Activated B cell treated with CpG ODN at 0.5 μM for 24 hours (primary cell): ENCODE measurements around the gene MRGPRE. TPM values are rescaled to one million over a fixed set of nuclear protein-coding genes. Genes with fewer than 3 reads are reported as not detected.
"Not testable (repeated sequence)": the region's sequence is repeated elsewhere in the genome, so short reads cannot be mapped to it uniquely, and the experiment has no call there.

ENCODE experiments used
- ATAC-seq: fragments of 200-7000 bp; cut with Tn5 transposase; one replicate; pipeline ENCODE4 v1.10.0; 2021; ENCODE audit warnings: low read depth, mild to moderate bottlenecking, moderate library complexity
- CTCF ChIA-PET: fragments of 350-600 bp; sonication (Branson Sonifier 250); formaldehyde crosslinking; loops from one replicate; lab custom pipeline; 2021; ENCODE audit warnings: antibody characterized with exemption; lab: Charles Lee
- POLR2A ChIA-PET: fragments of 350-600 bp; sonication (Branson Sonifier 250); formaldehyde crosslinking; loops from one replicate; lab custom pipeline; 2021; ENCODE audit warnings: antibody characterized with exemption; lab: Charles Lee
- DNase-seq: peaks from one replicate; pipeline ENCODE4 v3.0.0; 2022
- H3K27ac Mint-ChIP-seq: one replicate; pipeline ENCODE4 v1.8.0; 2020; ENCODE audit warnings: mixed read lengths
- H3K27me3 Mint-ChIP-seq: one replicate; pipeline ENCODE4 v1.8.0; 2021; ENCODE audit warnings: mixed read lengths
- H3K36me3 Mint-ChIP-seq: one replicate; pipeline ENCODE4 v1.8.0; 2021; ENCODE audit warnings: low read depth, mixed read lengths
- H3K4me1 Mint-ChIP-seq: one replicate; pipeline ENCODE4 v1.8.0; 2021; ENCODE audit warnings: mixed read lengths
- H3K4me3 Mint-ChIP-seq: one replicate; pipeline ENCODE4 v1.8.0; 2020; ENCODE audit warnings: mild to moderate bottlenecking, mixed read lengths
- H3K9me3 Mint-ChIP-seq: one replicate; pipeline ENCODE4 v1.8.0; 2020; ENCODE audit warnings: mixed read lengths
- CTCF ChIP-seq: fragments of 200-600 bp; IDR thresholded peaks from one replicate; pipeline ENCODE4 v1.8.0; 2022; ENCODE audit warnings: antibody characterized with exemption, mild to moderate bottlenecking
- intact Hi-C: fragments of 100-400 bp; cut with micrococcal nuclease; formaldehyde crosslinking; loops from one replicate; pipeline ENCODE4 v1.15.1; 2024
- total RNA-seq: library from RNA; stranded (reverse); gene quantifications from 2 replicates; pipeline ENCODE4 v1.2.3, GENCODE V29; 2022

The MRGPRE gene
- not detected in 2 replicates for total RNA-seq

DNA sequence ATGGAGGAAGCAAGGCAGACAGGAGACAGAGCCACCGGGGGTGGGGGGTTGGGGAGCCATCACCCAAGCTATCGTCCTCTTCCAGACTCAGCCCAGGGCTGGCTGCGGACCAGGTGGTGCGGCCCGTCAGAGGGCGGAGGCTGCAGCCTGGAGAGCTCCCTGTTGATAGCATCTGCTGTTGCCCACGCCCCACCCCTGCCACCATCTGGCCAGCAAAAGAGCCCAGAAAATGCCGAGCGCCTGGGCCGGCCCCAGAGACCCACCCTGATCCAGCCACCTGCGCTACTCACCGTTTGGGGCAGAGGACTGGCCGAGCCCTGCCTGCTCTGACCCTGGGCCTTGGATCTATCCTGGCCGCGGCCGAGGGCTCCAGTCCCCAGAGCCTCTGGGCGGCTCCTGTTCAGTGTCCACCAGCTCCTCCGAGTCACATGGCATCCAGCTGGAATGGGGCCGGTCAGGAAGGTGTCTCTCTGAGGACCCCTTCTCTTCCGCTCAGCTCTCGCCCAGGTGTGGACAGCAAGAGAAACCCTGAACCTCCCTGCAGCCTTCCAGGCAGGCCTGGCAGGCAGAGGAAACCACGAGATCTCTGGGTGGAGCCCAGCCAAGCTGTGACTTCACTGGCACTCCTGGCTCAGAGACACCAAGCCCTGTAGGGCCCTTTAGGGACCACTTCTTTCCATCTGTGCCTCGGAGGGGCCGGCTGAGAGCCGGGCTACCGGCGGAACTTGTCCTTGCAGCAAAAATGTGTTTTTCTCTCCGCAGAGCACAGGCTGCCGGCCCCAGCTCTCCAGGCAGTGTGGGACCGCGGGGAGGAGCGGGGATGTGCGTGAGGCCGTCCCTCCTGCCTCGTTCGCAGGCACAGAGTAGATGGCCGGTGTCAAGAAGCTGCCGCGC lies at the start of gene MRGPRE:
TSS of gene MRGPRE (minus strand) at position 567 of the 894 bp plus-strand sequence. CDS start 3,618 bp downstream, outside the sequence.
- intact Hi-C loops = no loop called here
- DNase-seq (no peak), ATAC-seq (no peak)
- no peak within 1 kb of the TSS for H3K4me3 Mint-ChIP-seq
- ChIA-PET CTCF (no interaction called here), POLR2A (no interaction called here)
- H3K36me3 Mint-ChIP-seq = no peaks in the 10 kb centered on the region
- H3K4me1 Mint-ChIP-seq = no peaks in the 10 kb centered on the region
- TF ChIP-seq CTCF = no peak
- peaks cover 3% of the 10 kb centered on the region for H3K27me3 Mint-ChIP-seq
- no peaks in the 10 kb centered on the region for H3K9me3 Mint-ChIP-seq
- no peak within 1 kb of the TSS for H3K27ac Mint-ChIP-seq

DNA sequence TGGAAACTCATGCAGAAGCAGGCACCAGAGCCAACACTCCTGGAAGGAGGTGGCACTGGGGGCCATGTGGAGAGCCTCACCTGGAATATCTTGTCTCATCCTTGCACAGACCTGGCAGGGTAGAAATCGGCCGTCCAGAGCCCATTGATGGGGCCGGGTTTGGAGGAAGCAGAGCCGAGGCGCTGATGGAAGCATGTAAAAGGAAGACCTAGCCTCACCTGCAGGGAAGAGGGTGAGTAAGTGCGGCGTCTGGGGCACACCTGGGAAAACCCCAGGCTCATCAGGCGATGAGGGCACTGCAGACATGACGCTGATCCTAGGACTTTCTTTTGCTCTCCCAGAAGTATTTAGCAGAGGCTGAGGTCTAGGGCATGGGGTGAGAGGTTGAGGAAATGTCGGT lies 48.9 kb upstream of the MRGPRE start:
- POLR2A ChIA-PET, intact Hi-C loops: not testable (repeated sequence)

DNA sequence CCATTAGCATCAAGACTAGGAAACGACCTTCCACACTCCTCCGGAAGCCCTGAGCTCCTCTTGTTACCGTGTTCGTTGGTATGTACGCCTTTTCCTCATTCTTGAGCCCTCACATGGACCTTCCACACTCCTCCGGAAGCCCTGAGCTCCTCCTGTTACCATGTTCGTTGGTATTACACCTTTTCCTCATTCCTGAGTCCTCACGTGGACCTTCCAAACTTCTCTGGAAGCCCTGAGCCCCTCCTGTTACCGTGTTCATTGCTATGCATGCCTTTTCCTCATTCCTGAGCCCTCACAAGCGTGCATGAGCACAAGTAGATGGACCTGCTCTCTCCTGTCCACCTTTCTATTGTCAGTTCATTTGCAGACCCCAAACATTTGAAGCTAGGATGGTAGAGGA lies 48.4 kb upstream of the MRGPRE start:
- CTCF ChIA-PET, ATAC-seq, POLR2A ChIA-PET, H3K36me3 Mint-ChIP-seq, H3K27ac Mint-ChIP-seq, intact Hi-C loops, DNase-seq, H3K4me1 Mint-ChIP-seq, H3K9me3 Mint-ChIP-seq, H3K27me3 Mint-ChIP-seq, H3K4me3 Mint-ChIP-seq: not testable (repeated sequence)

More for the DNA sequence above, 48.9 kb upstream of the MRGPRE start:
- H3K4me1 Mint-ChIP-seq, H3K27me3 Mint-ChIP-seq, H3K27ac Mint-ChIP-seq, H3K9me3 Mint-ChIP-seq, H3K36me3 Mint-ChIP-seq, H3K4me3 Mint-ChIP-seq, ATAC-seq, CTCF ChIA-PET, DNase-seq: not testable (repeated sequence)

GRCh38 chr11:3278922-3279321 lies 46.7 kb upstream of the MRGPRE start:
- H3K9me3 Mint-ChIP-seq, H3K4me1 Mint-ChIP-seq, DNase-seq, POLR2A ChIA-PET, H3K4me3 Mint-ChIP-seq, H3K36me3 Mint-ChIP-seq, H3K27ac Mint-ChIP-seq, H3K27me3 Mint-ChIP-seq, intact Hi-C loops, CTCF ChIA-PET: not testable (repeated sequence)
- ATAC-seq = peak; percentile 47

DNA sequence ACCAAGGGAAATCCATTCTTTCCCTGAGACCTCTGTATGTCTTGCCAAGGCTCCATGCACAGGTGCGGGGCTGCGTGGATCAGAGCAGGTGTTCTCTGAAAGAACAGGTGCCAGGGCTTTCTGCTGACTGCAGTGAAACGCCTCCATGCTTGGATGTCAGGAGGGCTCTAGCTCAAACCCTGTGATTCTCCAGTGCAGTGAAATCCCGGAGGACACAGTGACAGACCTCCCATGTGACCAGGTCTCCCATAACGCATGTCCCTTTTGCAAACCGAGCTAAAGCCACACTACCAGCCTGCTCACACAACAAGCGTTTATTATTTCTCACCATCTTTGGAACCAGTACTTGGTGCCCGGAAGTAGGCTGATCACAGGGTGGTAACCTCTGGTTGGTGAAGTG lies 41.4 kb upstream of the MRGPRE start:
- CTCF ChIA-PET, ATAC-seq, H3K4me1 Mint-ChIP-seq, H3K36me3 Mint-ChIP-seq, H3K27ac Mint-ChIP-seq, H3K27me3 Mint-ChIP-seq, DNase-seq, intact Hi-C loops, POLR2A ChIA-PET, H3K9me3 Mint-ChIP-seq, H3K4me3 Mint-ChIP-seq: not testable (repeated sequence)

DNA sequence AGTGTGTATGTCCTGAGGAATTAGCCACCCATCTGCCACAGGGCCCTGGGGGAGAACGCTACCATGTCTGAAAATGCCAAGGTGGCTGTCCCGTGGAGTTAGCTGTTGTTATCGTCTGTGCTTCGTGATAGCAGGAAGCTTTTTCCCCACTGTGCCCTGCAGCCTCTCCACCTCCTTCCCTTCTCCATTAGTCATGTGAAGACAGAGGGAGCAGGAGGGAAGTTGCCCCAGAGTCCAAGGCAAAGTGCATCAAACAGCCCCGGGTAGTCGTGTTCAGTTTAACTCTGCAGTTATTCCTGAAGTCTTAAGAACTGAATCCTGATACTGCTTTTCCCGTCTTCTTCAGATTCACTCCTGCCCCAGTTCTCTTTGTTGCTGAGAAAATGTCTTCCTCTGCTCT lies 30.3 kb upstream of the MRGPRE start:
- H3K4me1 Mint-ChIP-seq, POLR2A ChIA-PET, H3K9me3 Mint-ChIP-seq, H3K4me3 Mint-ChIP-seq, H3K36me3 Mint-ChIP-seq, CTCF ChIA-PET, ATAC-seq, DNase-seq, intact Hi-C loops, H3K27ac Mint-ChIP-seq, H3K27me3 Mint-ChIP-seq: not testable (repeated sequence)

- POLR2A ChIA-PET, H3K4me3 Mint-ChIP-seq, H3K36me3 Mint-ChIP-seq, H3K4me1 Mint-ChIP-seq, CTCF ChIA-PET, H3K9me3 Mint-ChIP-seq, intact Hi-C loops, ATAC-seq, H3K27me3 Mint-ChIP-seq, DNase-seq, H3K27ac Mint-ChIP-seq: not testable (repeated sequence)
These were observed 29.6 kb upstream of the MRGPRE start for GRCh38 chr11:3261831-3262230.

DNA sequence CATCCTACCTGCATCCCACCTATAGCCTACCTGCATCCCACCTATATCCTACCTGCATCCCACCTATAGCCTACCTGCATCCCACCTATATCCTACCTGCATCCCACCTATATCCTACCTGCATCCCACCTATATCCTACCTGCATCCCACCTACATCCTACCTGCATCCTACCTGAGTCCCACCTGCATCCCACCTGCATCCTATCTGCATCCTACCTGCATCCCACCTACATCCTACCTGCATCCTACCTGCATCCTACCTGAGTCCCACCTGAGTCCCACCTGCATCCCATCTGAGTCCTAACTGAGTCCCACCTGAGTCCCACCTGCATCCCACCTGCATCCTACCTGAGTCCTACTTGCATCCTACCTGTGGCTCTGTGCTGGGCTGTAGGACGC lies 25.3 kb upstream of the MRGPRE start:
- H3K27ac Mint-ChIP-seq, CTCF ChIA-PET, H3K36me3 Mint-ChIP-seq: not testable (repeated sequence)

DNA sequence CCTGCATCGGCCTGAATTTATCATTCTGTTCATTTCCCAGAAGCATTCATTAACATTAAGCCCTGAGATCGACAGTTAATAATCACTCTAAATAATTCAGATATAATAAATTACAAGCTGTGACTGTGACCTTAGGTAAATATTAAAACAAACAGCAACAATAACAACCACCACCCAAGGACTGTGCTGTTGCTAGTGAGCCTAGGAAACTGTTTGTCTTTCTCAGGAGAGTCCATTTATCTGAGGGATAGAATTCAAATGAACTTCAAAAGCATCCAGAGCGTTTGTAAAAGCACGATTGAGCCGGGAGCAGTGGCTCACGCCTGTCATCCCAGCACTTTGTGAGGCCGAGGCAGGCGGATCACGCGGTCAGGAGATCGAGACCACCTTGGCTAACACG lies 23.0 kb upstream of the MRGPRE start:
- CTCF ChIA-PET, H3K9me3 Mint-ChIP-seq, H3K4me1 Mint-ChIP-seq, intact Hi-C loops, POLR2A ChIA-PET, ATAC-seq, H3K36me3 Mint-ChIP-seq, DNase-seq, H3K27me3 Mint-ChIP-seq, H3K27ac Mint-ChIP-seq, H3K4me3 Mint-ChIP-seq: not testable (repeated sequence)

More for the DNA sequence above, 25.3 kb upstream of the MRGPRE start:
- POLR2A ChIA-PET, H3K4me1 Mint-ChIP-seq, ATAC-seq, H3K4me3 Mint-ChIP-seq, intact Hi-C loops, H3K27me3 Mint-ChIP-seq, DNase-seq, H3K9me3 Mint-ChIP-seq: not testable (repeated sequence)

DNA sequence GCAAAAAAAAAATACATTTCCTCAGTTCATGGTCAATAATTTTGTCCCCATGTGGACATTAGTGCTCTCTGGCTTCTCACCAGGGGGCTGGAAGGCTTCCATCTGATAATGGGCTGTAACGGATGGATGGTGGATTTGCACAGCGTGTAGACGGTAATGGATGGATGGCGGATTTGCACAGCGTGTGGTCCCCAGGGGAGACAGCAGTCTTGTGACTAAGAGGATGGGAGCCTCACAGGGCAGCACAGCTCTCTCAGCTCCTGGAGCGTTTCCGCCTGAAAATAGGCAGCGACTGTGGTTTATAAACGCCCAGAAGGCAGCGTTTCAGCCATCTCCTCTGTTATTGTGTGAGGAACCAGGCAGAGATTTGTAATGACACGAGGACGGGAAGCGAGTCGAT lies 22.6 kb upstream of the MRGPRE start:
- CTCF ChIA-PET, H3K27ac Mint-ChIP-seq, DNase-seq, H3K4me3 Mint-ChIP-seq, POLR2A ChIA-PET, H3K36me3 Mint-ChIP-seq, ATAC-seq, H3K27me3 Mint-ChIP-seq, H3K4me1 Mint-ChIP-seq, H3K9me3 Mint-ChIP-seq, intact Hi-C loops: not testable (repeated sequence)
